ENCODE results near the gene PDZRN4.

Gene PDZRN4

DNA sequence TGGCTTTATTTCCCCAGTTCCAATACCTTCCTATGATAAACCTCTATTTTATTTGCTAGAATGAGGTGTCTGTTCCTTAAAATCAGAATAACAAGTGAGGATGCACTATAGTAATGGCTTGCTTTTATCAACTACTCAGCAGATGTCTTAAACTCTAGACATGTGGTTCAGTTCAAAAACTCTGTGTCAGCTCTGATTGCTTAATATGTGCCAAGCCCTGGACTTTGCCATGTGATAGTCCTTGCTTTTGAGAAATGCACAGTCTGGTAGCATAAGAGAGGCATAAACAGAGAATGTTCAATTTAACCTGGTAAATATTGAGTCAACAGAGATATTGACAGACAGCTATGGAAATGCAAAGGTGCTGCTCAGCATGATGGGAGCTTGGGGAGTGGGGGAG, 254.8 kb downstream of the PDZRN4 start:
- no peak overlapping the region for H3K4me3 ChIP-seq (ENCODE audit: low read depth, low read length)

DNA sequence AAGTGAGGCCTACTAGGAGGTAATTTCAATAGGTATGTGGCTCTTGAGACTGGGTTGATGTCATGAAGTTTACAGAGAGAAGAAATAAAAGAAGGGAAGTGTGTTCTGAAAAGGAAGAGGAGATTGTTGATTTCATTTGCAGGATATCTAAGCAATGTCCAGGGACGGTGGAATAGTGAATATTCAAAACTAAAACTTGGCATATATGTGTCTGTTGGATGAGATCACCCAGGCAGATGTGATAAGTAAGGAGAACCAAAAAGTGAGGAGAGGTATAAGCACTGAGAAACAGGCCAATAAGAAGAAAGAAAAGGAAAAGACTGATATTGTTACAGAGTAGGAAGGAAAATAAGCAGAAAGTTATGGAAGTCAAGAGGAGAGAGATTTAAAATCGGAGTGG, 255.6 kb downstream of the PDZRN4 start:
- no peak overlapping the region for H3K4me3 ChIP-seq (ENCODE audit: low read depth, low read length)

DNA sequence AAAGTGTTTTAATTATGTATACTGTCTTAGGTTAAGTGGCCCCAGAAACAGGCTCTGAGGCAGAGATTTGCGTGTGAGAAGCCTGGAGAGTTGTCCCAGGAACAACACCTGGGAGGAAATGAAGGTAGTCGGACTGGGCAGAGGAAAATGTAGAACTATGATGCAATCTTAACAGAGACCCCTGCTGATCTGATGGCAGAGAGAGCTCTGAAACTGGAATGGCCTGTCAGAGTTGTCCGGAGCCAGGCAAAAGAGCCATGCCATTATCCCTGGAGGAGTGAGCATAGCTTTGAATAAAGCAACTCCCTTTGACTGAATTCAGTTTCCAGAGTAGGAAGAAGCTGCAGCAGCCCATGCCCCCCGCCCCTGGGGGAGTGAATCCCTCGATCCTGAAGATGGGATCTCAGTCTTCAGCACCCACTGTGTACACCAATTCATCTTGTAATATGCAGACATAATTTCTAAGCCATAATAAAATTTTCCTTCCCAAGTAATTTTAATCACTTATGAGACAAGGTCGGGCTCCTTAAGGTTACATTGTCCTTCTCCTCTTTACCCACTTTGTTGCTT, 264.8 kb downstream of the PDZRN4 start:
- H3K4me3 ChIP-seq (ENCODE audit: low read depth, low read length): no peak overlapping the region

DNA sequence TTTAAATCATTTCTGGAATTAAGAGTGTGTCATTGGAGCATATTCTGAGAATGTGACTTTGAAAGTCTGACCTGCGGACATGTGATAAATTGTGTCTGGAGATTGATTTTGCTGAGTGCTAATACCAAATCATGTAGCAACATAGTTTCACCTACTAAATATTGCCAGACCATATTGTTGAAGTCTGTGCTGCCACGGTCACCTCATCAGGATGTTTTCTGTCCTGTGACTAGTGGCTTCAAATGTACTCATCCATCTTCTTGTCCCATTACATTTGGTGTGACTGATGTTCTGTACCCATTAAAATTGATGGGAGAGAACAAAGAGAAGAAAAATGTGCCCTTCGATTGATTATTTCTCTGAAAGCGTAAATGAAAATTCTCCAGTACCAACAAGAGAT, 265.3 kb downstream of the PDZRN4 start:
- H3K4me3 ChIP-seq (ENCODE audit: low read depth, low read length): no peak overlapping the region

DNA sequence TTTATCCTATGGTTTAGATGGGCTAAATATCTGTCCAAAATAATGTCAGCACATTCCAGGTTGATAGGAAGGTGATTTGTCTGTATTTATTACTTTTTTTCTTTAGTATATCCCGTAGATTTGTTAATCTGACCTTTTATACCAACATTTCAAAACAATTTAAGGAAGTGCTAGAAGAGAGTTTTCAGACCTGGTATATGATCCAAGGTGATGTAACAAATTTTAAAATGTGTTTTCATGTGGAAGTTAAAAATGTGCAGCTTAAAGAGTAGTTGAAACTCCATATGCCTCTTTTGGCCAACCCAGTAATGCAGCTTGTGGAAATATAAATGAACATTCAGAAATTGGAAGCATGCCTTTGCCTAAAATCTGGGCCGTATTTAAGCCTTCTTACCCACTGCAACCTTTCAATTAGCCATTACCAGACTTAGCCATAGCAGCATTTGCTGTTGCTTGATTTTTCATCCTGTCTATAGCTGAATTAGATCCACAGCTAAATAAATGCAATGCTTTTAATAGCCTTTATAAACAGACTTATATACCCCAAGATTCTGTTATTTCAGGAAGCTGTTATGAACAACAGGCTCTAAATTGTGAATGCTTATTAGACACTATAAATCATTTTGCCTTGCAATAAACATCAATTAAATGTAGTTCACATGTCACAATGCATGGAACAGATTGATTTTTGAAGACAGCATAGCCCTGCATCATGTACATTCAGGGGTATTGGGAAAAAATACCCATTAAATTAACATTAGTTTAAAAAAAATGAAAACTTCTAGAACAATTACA, 271.2 kb downstream of the PDZRN4 start:
- no peak overlapping the region for H3K4me3 ChIP-seq (ENCODE audit: low read depth, low read length)

DNA sequence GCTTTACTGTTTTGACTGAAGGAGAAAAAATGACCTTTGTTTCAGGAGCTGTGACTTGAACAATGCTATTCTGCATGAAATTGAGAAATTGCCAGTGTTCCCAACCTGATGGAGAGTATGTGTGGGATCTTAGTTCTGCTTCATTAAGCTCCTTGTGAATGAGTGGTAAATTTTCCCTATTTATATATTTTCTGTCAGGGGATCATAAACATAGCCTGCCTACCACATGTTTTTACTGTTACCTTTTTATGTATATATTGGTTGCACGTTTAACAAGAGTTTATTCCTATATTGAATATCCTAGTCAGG, 271.7 kb downstream of the PDZRN4 start:
- no peak overlapping the region for H3K4me3 ChIP-seq (ENCODE audit: low read depth, low read length)

DNA sequence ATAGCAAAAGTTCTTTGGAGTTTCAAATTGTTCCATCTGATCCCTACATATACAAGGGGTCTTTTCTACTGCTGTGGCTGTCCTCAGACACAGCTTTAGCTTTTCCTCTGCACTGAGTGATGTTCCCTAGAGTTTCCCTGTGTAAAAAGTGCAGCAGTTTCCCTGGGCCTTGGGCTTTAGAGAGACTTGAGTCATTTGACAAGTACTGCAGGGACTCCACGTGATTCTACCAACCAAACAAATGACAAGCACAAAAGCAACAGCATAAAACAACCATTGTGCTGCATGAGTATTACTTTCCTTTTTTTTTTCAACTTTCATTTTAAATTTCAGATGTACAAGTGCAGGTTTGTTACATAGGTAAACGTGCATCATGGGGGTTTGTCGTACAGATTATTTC, 272.8 kb downstream of the PDZRN4 start:
- no peak overlapping the region for H3K4me3 ChIP-seq (ENCODE audit: low read depth, low read length)

DNA sequence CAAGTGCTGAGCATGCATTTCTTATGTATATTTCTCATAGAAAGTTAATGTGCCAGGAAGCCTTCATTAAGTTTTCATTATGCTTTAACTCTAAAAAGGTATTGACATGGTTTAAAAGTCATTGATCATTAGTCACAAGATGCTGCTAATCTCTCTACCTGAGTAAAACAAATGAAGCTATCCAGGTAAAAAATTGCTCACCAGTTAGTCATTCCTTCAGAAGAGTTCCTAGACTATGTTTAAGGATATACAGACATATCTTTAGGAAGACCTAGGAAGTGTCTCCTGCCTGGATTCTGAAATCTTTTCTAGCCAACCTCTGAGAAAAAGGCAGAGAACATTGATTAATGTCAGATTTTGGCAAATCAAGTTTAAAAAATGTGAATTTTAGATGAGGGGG, 274.2 kb downstream of the PDZRN4 start:
- no peak overlapping the region for H3K4me3 ChIP-seq (ENCODE audit: low read depth, low read length)

DNA sequence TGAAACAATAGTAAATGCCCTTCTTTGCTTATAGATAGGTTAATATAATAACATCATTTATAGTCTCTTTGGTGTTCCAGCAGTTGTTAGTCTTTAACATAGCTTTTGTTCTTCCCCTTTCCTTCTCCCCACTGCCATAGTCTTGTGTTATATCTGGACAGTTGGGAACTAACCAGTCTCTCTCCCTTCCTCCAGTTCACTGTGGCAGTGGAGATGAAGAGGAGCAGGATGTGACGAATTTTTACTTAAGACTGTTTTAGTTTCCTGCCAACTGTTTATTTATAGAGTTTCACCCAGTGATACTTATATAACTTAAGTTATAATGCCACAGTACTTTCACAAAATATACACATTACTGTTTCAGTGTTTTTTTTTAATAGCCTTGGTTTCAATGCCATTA, 277.4 kb downstream of the PDZRN4 start:
- no peak overlapping the region for H3K4me3 ChIP-seq (ENCODE audit: low read depth, low read length)

DNA sequence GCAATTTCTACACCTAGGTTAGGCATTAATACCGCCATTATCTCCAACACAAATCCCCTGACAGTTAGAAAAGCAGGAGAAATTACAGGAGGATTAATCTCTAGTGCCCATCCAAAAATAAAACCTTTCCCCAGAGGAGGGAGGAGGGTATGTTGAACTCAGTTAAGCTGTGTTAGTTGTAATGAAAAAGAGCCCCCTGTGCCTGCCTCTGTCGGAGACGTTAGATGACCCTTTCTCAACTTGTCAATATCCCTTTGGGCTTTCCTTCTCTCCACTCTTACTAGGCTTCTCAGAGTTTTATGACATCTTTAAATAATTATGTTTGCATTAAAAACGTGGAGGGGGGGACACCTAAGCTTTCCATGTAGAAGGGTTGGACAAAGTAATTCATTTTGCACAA, 278.2 kb downstream of the PDZRN4 start:
- H3K4me3 ChIP-seq (ENCODE audit: low read depth, low read length): no peak overlapping the region

DNA sequence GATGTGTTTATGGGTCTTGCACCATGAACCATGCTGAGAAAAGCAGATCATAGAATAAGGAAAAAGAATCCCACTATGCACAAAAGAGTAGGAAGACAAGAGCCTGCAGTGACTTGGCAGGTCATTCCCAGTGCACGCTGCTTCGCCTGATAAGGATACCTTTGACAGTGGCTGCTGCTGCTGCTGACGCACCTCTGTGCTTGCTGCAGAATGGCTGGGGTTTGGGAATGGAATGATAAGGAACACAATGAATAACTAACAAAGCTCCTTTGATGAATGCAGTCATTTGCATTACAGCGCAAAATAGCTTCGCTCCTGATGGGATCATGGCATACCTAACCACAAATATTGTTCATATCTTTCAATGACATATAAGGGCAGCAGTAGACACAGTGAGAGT, 278.7 kb downstream of the PDZRN4 start:
- no peak overlapping the region for H3K4me3 ChIP-seq (ENCODE audit: low read depth, low read length)

DNA sequence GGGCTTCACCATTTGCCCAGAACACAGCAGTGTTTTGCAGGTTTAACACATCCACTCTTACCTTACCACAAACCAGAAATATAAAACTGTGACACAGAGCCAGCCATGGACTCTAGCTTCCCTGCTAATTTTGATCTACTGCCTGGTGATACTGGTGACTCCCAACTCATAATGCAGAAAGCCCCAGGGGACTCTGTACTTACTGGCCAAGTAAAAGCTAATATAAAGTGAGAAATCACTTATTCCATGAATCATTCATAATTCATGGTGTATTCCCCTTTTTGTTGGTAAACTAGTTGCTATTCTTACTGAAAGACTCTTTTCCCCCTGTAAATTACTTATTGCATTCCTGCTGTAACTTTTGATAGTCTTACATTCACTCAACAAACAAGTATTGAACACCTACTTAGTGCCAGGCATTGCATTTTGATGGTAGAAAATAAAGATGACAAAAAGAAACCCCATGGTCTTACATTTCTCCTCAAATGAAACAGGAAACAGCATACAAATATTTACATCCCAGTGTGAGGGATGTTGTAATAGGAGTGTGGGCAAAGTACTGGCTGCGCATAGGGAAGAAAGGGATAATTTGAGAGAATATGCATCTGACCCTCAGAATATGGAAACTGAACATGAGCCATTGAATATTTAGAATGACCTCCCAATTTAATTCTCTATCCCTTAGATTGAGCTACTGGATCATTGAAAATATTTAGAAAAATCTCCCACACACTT, 279.6 kb downstream of the PDZRN4 start:
- no peak overlapping the region for H3K4me3 ChIP-seq (ENCODE audit: low read depth, low read length)

DNA sequence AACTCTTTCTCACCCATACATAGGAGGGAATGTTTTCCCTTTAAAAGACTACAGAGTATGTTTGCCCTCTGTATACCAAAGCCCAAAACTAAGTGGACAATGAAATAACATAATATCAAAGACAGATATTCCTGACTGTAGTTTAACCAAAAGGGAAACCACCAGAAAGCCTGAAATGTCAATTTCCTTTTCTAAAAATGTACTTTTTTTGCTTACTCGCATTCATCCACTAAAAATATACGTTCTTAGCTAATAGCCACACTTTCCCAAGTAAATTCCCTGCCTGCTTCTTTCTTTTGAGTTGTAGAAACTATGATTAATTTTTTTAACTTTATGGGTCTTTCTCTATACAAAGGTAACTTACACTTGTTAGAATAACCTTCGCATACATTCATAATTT, 280.2 kb downstream of the PDZRN4 start:
- no peak overlapping the region for H3K4me3 ChIP-seq (ENCODE audit: low read depth, low read length)

DNA sequence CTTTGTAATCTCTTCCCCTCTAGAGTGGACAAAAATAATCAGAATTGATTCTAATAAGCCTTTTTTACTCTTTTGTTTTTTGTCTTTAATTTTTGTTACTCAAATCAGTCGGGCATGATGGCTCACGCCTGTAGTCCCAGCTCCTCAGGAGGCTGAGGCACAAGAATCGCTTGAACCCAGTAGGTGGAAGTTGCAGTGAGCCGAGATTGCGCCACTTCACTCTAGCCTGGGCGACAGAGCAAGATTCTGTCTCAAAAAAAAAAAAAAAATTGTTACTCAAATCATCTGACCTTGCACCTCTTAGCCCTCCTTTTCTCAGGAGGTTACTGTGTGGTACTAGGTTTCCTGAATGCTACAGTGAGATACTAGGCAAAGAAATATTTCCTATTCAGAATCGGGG, 280.6 kb downstream of the PDZRN4 start:
- no peak overlapping the region for H3K4me3 ChIP-seq (ENCODE audit: low read depth, low read length)

DNA sequence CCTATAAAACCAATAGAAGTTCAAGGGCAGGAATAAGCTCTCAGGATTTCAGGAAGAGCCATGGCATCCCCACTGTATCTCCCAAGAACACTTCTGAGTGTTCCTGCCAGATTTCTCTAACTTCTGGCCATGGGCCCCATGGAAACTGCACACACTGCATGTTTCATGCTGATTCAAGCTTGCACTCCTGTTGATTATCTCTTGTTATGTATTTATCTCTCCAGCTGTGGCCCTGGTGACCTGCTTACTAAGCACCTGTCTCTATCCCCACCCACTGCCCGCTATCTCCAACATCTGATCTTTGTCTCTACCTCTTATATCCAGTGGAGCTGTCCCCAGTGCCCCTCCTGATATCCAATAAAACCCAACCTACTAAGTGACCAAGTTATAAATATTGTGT, 285.3 kb downstream of the PDZRN4 start:
- H3K4me3 ChIP-seq (ENCODE audit: low read depth, low read length): no peak overlapping the region

DNA sequence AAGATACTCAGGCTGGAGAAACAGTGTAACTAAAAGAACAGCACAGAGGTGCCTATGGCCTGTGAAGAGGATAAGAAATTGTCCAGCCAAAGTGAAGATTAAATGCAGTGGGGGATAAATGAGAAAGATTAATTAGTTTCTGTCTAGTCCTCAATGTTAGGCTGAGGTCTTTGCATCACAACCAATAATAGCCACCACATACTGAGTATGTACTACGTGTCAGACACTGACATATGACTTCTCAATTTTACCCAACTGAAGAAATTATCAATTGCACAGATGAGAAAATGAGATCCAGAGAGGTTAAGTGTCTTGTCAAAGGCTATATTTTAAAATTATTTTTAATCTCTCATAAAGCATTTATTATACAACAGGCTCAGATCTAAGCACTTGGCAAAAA, 285.9 kb downstream of the PDZRN4 start:
- no peak overlapping the region for H3K4me3 ChIP-seq (ENCODE audit: low read depth, low read length)

DNA sequence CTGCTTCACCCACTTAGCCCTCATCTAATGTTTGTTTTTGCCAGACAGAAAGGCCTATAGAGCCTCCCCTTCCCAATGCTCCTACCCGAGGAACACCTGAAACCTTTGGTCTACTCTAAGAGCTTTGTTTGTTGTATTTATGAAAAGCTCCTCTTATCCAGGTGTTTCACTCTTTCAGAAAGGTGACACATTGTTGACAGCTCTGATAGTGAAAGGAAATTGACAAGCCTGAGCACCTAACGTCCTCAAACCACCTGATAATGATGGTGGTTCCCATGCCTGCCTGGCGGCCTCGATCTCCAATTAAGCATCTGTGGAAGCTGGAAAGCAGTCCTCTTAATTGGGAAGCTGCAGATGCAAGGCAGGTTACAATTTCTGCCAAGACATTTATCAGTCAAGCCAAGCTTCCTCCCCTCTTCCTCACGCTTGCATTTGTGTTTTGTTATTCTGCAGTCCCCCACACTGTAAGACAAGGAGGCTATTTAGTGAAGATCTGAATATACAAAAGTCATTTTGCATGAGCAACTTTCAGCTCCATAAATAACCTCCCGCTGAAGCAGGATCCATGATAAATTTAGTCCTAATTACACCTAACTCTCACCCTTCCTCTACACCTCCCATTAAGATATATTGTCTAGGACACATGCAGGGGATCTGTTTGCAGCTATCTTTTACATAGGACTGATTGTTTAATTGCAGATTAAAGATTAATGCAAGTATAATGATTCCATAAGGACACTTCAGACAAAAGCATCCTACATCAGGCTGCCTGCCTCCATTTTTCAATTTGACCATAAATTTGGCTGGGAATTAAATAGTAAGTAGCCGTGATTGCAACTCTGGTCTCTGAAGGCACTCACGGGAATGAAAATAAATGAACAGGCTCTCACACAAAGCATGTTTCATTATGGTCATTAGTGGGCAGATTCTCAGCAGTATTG, 288.6 kb downstream of the PDZRN4 start:
- H3K4me3 ChIP-seq (ENCODE audit: low read depth, low read length): no peak overlapping the region

DNA sequence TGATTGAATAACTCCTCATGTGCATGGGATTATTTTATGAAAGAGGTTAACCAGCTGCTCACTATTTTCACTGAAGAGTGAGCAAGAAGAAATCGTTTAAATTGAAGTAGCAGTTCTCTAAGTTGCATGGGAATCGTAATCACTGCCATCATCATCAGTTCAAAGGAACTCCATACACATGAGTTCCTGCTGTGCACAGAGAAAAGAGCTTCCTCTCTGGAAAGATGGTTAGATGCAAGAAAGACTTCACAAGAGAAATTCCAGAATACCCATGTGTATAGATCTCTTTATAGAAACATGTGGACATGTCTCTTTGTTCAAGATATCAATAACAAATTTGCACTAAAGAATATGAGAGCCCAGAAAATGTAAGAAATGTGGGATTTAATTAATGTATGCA, 291.3 kb downstream of the PDZRN4 start:
- no peak overlapping the region for H3K4me3 ChIP-seq (ENCODE audit: low read depth, low read length)

DNA sequence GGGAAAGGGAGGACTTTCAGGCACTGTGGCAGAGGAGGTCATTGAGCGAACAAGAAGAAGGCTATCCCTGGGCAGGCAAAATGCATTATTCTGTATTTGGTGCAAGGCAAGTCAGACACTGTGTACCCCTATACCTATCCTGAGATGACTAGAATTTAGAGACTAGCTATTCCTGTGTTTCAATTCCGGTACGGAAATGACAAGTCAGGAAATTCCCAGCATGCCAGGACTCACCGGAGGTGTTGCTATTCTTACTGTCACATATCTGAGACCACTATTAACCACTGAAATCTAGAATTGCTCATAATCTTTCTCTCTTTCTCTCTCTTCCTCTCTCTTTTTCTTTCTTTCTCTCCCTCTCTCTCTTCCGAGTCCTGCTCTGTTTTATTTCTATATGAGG, 297.1 kb downstream of the PDZRN4 start:
- H3K4me3 ChIP-seq (ENCODE audit: low read depth, low read length): no peak overlapping the region

DNA sequence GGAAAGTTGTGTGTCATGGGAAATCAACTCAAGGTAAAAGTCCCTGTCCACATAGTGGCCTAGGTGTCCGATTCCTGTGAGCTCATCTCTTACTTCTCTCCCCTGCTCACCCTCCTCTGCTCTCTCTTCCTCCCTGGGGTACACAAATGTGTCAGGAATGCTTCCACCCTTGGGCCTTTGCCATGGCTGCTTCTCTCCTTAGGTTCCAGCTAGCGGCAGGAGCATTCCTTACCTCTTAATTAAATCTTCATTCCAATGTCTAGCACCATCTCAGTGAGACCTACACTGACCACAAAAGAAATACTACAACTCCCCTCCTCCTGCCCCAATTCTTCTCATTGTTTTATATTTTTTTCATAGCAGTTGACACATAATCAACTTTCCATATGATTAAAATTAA, 298.6 kb downstream of the PDZRN4 start:
- no peak overlapping the region for H3K4me3 ChIP-seq (ENCODE audit: low read depth, low read length)

DNA sequence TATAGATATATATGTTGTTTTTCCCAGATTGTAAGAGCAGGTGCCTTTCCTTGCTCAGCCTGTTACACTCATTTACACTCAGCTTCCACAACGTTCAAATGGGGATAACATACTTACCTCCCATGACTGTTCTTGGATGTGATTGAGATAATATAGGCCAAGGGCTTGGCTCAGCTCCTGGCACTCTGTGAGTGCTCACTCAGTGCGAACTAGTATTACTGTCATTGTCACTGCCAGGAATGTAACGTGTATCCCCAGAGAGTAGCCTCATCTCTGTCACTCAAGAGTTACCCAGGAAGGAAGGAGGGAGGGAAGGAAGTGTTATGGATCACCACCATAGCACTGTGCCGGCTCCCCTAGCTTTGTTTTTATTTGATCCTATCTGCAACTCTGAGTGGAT, 307.9 kb downstream of the PDZRN4 start:
- no peak overlapping the region for H3K4me3 ChIP-seq (ENCODE audit: low read depth, low read length)
